Measurements from ENCODE around the gene SEL1L.

SEL1L gene

GRCh38 chr14:81436296-81437138 is 97.1 kb downstream of the SEL1L start:
- no peaks in the 10 kb centered on the region for H3K27me3 ChIP-seq (ENCODE audit: control insufficient read depth, insufficient read depth, low read length)

DNA sequence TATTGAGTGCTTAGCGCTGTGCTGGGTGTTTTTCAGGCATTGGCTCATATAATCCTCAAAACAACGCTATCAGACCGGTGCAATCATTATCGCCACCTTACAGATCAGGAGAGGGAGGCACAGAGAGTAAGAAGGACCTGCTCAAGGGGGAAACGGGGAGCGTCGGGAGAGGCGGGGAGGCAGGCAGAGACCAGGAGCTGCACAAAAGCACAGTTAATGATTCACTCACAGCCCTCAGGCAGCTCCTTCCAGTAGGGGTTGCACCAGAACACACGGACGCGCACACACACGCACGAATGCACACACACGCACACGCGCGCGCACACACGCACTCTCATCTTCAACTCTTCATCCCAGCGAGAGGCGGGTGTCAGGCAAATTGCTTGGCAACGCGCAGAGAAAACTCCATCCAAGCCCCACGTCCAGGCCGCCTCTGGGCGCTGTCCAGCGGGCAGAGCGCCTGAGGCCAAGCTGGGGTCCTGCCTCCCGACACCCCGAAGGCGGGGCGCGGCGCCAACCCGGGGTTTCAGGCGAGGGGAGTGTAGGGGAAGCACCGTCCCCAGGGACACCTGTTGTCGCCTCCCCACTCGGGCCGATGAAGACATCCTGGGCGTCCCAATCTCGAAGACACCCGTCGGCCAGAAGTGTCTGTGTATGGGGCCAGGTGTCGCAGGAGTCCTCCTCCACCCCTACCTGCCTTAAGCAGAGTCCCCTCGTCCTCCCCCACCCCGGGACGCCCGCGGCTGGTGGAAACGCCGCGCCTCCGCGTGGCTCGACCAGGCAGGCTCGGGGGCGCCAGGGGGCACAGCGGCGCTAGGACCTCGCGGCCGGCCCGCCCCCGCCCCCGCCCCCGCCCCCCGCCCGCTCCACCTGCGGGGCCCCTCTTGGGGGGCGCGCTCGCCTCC is 98.0 kb downstream of the SEL1L start:
- Histone ChIP-seq H3K4me3 (ENCODE audit: low read depth, low read length) (peak overlapping the region; percentile 54), H3K4me2 (ENCODE audit: low read length) (peak overlapping the region; percentile 68), H3K9ac (no peak overlapping the region), H2AFZ (peak overlapping the region; percentile 96), H3K36me3 (ENCODE audit: control insufficient read depth, insufficient read depth, low read length) (no peaks in the 10 kb centered on the region), H3K27ac (no peak overlapping the region), H3K9me3 (ENCODE audit: control insufficient read depth, low read length) (no peaks in the 10 kb centered on the region), H3K79me2 (no peaks in the 10 kb centered on the region), H3K27me3 (ENCODE audit: control insufficient read depth, insufficient read depth, low read length) (no peaks in the 10 kb centered on the region), H3K4me1 (no peaks in the 10 kb centered on the region)
- TF ChIP-seq, protein P1, sequence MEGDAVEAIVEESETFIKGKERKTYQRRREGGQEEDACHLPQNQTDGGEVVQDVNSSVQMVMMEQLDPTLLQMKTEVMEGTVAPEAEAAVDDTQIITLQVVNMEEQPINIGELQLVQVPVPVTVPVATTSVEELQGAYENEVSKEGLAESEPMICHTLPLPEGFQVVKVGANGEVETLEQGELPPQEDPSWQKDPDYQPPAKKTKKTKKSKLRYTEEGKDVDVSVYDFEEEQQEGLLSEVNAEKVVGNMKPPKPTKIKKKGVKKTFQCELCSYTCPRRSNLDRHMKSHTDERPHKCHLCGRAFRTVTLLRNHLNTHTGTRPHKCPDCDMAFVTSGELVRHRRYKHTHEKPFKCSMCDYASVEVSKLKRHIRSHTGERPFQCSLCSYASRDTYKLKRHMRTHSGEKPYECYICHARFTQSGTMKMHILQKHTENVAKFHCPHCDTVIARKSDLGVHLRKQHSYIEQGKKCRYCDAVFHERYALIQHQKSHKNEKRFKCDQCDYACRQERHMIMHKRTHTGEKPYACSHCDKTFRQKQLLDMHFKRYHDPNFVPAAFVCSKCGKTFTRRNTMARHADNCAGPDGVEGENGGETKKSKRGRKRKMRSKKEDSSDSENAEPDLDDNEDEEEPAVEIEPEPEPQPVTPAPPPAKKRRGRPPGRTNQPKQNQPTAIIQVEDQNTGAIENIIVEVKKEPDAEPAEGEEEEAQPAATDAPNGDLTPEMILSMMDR (IDR thresholded peaks at IDR 0.05), result no peak

More at GRCh38 chr14:81436296-81437138, 97.1 kb downstream of the SEL1L start:
- Histone ChIP-seq H3K4me1 (no peaks in the 10 kb centered on the region), H3K9me3 (ENCODE audit: control insufficient read depth, low read length) (no peaks in the 10 kb centered on the region), H3K4me2 (ENCODE audit: low read length) (peak overlapping the region; percentile 94), H3K36me3 (ENCODE audit: control insufficient read depth, insufficient read depth, low read length) (no peaks in the 10 kb centered on the region), H3K79me2 (no peaks in the 10 kb centered on the region), H3K4me3 (ENCODE audit: low read depth, low read length) (peak overlapping the region; percentile 54), H2AFZ (peak overlapping the region; percentile 96), H3K27ac (no peak overlapping the region), H3K9ac (no peak overlapping the region)
- TF ChIP-seq, protein P1 (IDR thresholded peaks at IDR 0.05), result no peak

- H3K4me1 ChIP-seq, result no peaks in the 10 kb centered on the region
- no peaks in the 10 kb centered on the region for H3K79me2 ChIP-seq
- H3K27me3 ChIP-seq (ENCODE audit: control insufficient read depth, insufficient read depth, low read length), result no peaks in the 10 kb centered on the region
- H3K27ac ChIP-seq, result no peak overlapping the region
- H3K9me3 ChIP-seq (ENCODE audit: control insufficient read depth, low read length), result no peaks in the 10 kb centered on the region
- no peaks in the 10 kb centered on the region for H3K36me3 ChIP-seq (ENCODE audit: control insufficient read depth, insufficient read depth, low read length)
- TF ChIP-seq, protein P1 (IDR thresholded peaks at IDR 0.05), result no peak
- no peak overlapping the region for H3K4me3 ChIP-seq (ENCODE audit: low read depth, low read length)
- no peak overlapping the region for H3K9ac ChIP-seq
- peak overlapping the region; percentile 72 for H2AFZ ChIP-seq
- H3K4me2 ChIP-seq (ENCODE audit: low read length), result peak overlapping the region; percentile 68
These were observed 98.6 kb downstream of the SEL1L start for GRCh38 chr14:81435048-81435390.

DNA sequence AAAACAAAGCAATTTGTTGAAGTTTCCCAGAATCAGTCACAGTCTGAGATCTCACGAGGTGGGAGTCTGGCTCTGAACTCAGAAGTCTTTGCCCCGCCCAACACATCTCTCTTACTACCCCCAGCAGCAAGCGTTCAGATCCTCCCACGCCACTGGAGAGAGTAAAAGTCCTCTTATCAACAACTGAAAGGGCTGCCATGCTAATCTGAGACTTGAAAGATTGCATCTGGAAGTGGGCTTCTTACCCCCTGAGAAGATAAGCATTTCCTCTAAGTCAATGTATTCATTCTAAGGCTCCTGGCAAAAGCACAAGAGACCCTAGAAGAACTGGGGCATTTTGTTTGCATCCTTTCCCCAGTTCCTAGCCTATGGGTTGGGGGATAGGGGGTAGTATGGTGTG is 99.4 kb downstream of the SEL1L start:
- Histone ChIP-seq H3K27me3 (ENCODE audit: control insufficient read depth, insufficient read depth, low read length) (no peaks in the 10 kb centered on the region), H3K79me2 (no peaks in the 10 kb centered on the region), H3K4me2 (ENCODE audit: low read length) (no peak overlapping the region), H3K9ac (no peak overlapping the region), H3K27ac (no peak overlapping the region), H2AFZ (no peak overlapping the region), H3K9me3 (ENCODE audit: control insufficient read depth, low read length) (no peaks in the 10 kb centered on the region), H3K4me3 (ENCODE audit: low read depth, low read length) (no peak overlapping the region), H3K36me3 (ENCODE audit: control insufficient read depth, insufficient read depth, low read length) (no peaks in the 10 kb centered on the region), H3K4me1 (no peaks in the 10 kb centered on the region)
- TF ChIP-seq, protein P1 (IDR thresholded peaks at IDR 0.05), result no peak
